A549 (cell line): ENCODE data around the gene LTB. TPM values are rescaled to one million over a fixed set of nuclear protein-coding genes. Genes with fewer than 3 reads are reported as not detected.

Source experiments
- ATAC-seq, 2 experiments: fragments of 200-7000 bp in 1 of 2; fragments of >200 bp in 1 of 2; cut with Nextera tagmentation in 1 of 2; cut with Tn5 transposase in 1 of 2; 3 replicates each; pipeline versions ENCODE4 v1.8.0 to v1.9.1; 2018 to 2020; ENCODE audit warnings: mild to moderate bottlenecking in 1 of 2, moderate library complexity in 1 of 2
- CTCF ChIA-PET: fragments of 300-600 bp; sonication (Branson Sonifier 250); formaldehyde crosslinking; extraction: SDS; loops from one replicate; lab custom pipeline; 2021; ENCODE audit warnings: antibody characterized with exemption, inconsistent platforms; lab: Yijun Ruan, JAX
- POLR2A ChIA-PET: fragments of 350-600 bp; formaldehyde crosslinking; extraction: SDS; loops from one replicate; lab custom pipeline; 2021; ENCODE audit warnings: antibody characterized with exemption, inconsistent platforms; lab: Yijun Ruan, JAX
- DNase-seq, 2 experiments: peaks; one replicate each; pipeline versions ENCODE4 v3.0.0 to v3.0.0-alpha.2; 2011 to 2016; ENCODE audit warnings: low read depth in 1 of 2, low spot score in 1 of 2
- FAIRE-seq: peaks from 2 replicates; lab custom pipeline; 2011; peaks lifted over from hg19 to GRCh38; lab: Jason Lieb, UNC
- H3K27ac ChIP-seq, 2 experiments: fragments of >200 bp; sonication (Bioruptor Twin); formaldehyde crosslinking; 3 replicates each; pipeline ENCODE4 v1.5.1; 2016 to 2017
- H3K4me1 ChIP-seq: fragments of >200 bp; sonication (Bioruptor Twin); formaldehyde crosslinking; 3 replicates; pipeline ENCODE4 v1.6.1; 2016
- H3K4me2 ChIP-seq: fragments of >200 bp; sonication (Bioruptor Twin); formaldehyde crosslinking; 3 replicates; pipeline ENCODE4 v1.6.1; 2016
- H3K4me3 ChIP-seq: fragments of >200 bp; sonication (Bioruptor Twin); formaldehyde crosslinking; 3 replicates; pipeline ENCODE4 v1.5.1; 2016
- H3K9me3 ChIP-seq: fragments of >200 bp; sonication (Bioruptor Twin); formaldehyde crosslinking; 3 replicates; pipeline ENCODE4 v1.6.1; 2016
- ATOH8 ChIP-seq: fragments of 250-450 bp; sonication (Bioruptor Pico); IDR thresholded peaks from 2 replicates; pipeline ENCODE4 v1.5.0; 2020; ENCODE audit warnings: low read depth, mild to moderate bottlenecking, moderate library complexity
- CEBPB ChIP-seq, 2 experiments: fragments of >200 bp in 1 of 2; sonication (Bioruptor Twin) in 1 of 2; formaldehyde crosslinking in 1 of 2; IDR thresholded peaks; 2 replicates each; pipeline ENCODE4 v1.6.1; 2012 to 2016
- CHD2 ChIP-seq: fragments of 150-350 bp; IDR thresholded peaks from 2 replicates; pipeline ENCODE4 v1.6.1; 2014; ENCODE audit warnings: low read length; ENCODE audit not compliant: partially characterized antibody
- E2F6 ChIP-seq: IDR thresholded peaks from 2 replicates; pipeline ENCODE4 v1.6.1; 2012; ENCODE audit warnings: low read depth, borderline replicate concordance
- EHMT2 ChIP-seq: fragments of 200-600 bp; sonication (generic); IDR thresholded peaks from 2 replicates; pipeline ENCODE4 v1.6.1; 2016; ENCODE audit warnings: antibody characterized with exemption, low read depth, mild to moderate bottlenecking, moderate library complexity
- GATA3 ChIP-seq: IDR thresholded peaks from 2 replicates; pipeline ENCODE4 v1.6.1; 2012; ENCODE audit warnings: borderline replicate concordance
- HES2 ChIP-seq: fragments of >200 bp; sonication (Bioruptor Twin); formaldehyde crosslinking; IDR thresholded peaks from 2 replicates; pipeline ENCODE4 v1.6.1; 2016
- HEYL ChIP-seq: fragments of 250-450 bp; sonication (Bioruptor Pico); IDR thresholded peaks from 2 replicates; pipeline ENCODE4 v1.8.0; 2021; ENCODE audit warnings: mild to moderate bottlenecking, moderate library complexity
- KDM5A ChIP-seq: fragments of 200-600 bp; sonication (generic); IDR thresholded peaks from 2 replicates; pipeline ENCODE4 v1.6.1; 2016; ENCODE audit warnings: antibody characterized with exemption, mild to moderate bottlenecking
- MAZ ChIP-seq: fragments of 150-350 bp; IDR thresholded peaks from 2 replicates; pipeline ENCODE4 v1.6.1; 2014; ENCODE audit warnings: antibody characterized with exemption, low read depth, low read length, borderline replicate concordance
- MYC ChIP-seq: IDR thresholded peaks from 2 replicates; pipeline ENCODE4 v1.6.1; 2012; ENCODE audit warnings: mild to moderate bottlenecking, inconsistent platforms, low read length, improper control_type of control experiment, borderline replicate concordance
- NR3C1 ChIP-seq: fragments of >200 bp; sonication (Bioruptor Twin); formaldehyde crosslinking; IDR thresholded peaks from 3 replicates; pipeline ENCODE4 v1.6.1; 2017
- RARB ChIP-seq: fragments of 250-450 bp; sonication (Bioruptor Pico); IDR thresholded peaks from 2 replicates; pipeline ENCODE4 v1.8.0; 2021; ENCODE audit warnings: mild to moderate bottlenecking, moderate library complexity
- REST ChIP-seq: fragments of 200-600 bp; sonication (generic); IDR thresholded peaks from 2 replicates; pipeline ENCODE4 v1.6.1; 2016; ENCODE audit warnings: antibody characterized with exemption, mild to moderate bottlenecking, moderate library complexity
- RFX5 ChIP-seq: fragments of 450-650 bp; IDR thresholded peaks from 2 replicates; pipeline ENCODE4 v1.7.1; 2014; ENCODE audit warnings: antibody characterized with exemption, mild to moderate bottlenecking, moderate library complexity
- SMC3 ChIP-seq: fragments of >200 bp; sonication (Bioruptor Twin); formaldehyde crosslinking; IDR thresholded peaks from 3 replicates; pipeline ENCODE4 v1.6.1; 2018; ENCODE audit warnings: inconsistent platforms
- TP53 ChIP-seq: fragments of 250-450 bp; sonication (Bioruptor Pico); IDR thresholded peaks from 2 replicates; pipeline ENCODE4 v1.5.0; 2021; ENCODE audit warnings: mild to moderate bottlenecking, moderate library complexity
- WGBS: methylation state at CpG from one replicate; pipeline ENCODE4 v1.1.6; 2017; ENCODE audit errors: missing lambda C conversion rate; 5-methylcytosine and 5-hydroxymethylcytosine counted together
- polyA plus RNA-seq, 4 experiments: library from polyadenylated mRNA; depleted of rRNA in 3 of 4; stranded (reverse); fragments of >200 nt; fragmentation: RNase III in 1 of 4; extraction: RNeasy Plus Mini Kit Qiagen cat#74134 plus additional on column Dnase treatment in 1 of 4; gene quantifications; 2 replicates in 3 of 4; 3 replicates in 1 of 4; pipeline ENCODE4 v1.2.3, GENCODE V29; 2011 to 2017

LTB gene
- polyA plus RNA-seq, 2 of the 4 experiments (the other 2 are of a cell fraction) = 0.14 to 0.26 TPM

GRCh38 chr6:31540640-31541039, 41.6 kb downstream of the LTB start:
- DNase-seq (no peak), ATAC-seq (no peak), FAIRE-seq (no peak)
- Histone ChIP-seq H3K4me2 (peak overlapping the region; percentile 97), H3K9me3 (no peaks in the 10 kb centered on the region)
- CTCF ChIA-PET = interaction anchor here (1.0 to 15.7 kb wide), 5 partner anchors 9 to 57 kb away, joined by 3 to 331 read pairs (median 6); partner anchors contain the start of genes MICB and NCR3
- WGBS = 9% methylated on average over 4 of the region's 4 CpGs
- no peak for TF ChIP-seq SMC3
- no peak for TF ChIP-seq RARB (CRISPR knock-in tag)
- TF ChIP-seq CHD2 = no peak
- TF ChIP-seq CEBPB (IDR thresholded peaks at IDR 0.05) = no peak
- no peak for TF ChIP-seq GATA3
- TF ChIP-seq MYC = no peak
- no peak for TF ChIP-seq E2F6
- no peak for TF ChIP-seq HES2
- TF ChIP-seq KDM5A = no peak
- no peak for TF ChIP-seq ATOH8 (CRISPR knock-in tag)
- no peak for TF ChIP-seq HEYL (CRISPR knock-in tag)
- no peak for TF ChIP-seq RFX5
- TF ChIP-seq, all 56 proteins: peak for 0
- Histone ChIP-seq H3K4me3 (peak overlapping the region; percentile 81), H3K4me1 (peaks cover 28% of the 10 kb centered on the region), H3K27ac (peak overlapping the region; percentile 94 to 96)
- POLR2A ChIA-PET = interaction anchor here (0.5 to 1.7 kb wide), 4 partner anchors 9 to 112 kb away, joined by 5 to 8 read pairs (median 7); partner anchors contain the start of gene BAG6

- H3K4me3 ChIP-seq = no peak overlapping the region; the same call in 2 of the 3 replicates
- no peak for TF ChIP-seq RARB (CRISPR knock-in tag)
- TF ChIP-seq NR3C1 = no peak
- no peak for TF ChIP-seq TP53 (CRISPR knock-in tag)
- no peak for TF ChIP-seq EHMT2
- no peak for TF ChIP-seq MAZ
- no peak for TF ChIP-seq REST
- no peak for TF ChIP-seq E2F6
- peaks cover 28% of the 10 kb centered on the region for H3K4me1 ChIP-seq
- no peaks in the 10 kb centered on the region for H3K9me3 ChIP-seq
- H3K27ac ChIP-seq = no peak overlapping the region
- DNase-seq (no peak), FAIRE-seq (no peak), ATAC-seq (no peak)
- ChIA-PET CTCF (interaction anchor here (1.1 to 1.5 kb wide), 2 partner anchors 14 to 59 kb away, joined by 4 to 5 read pairs; no protein-coding TSS in a partner anchor), POLR2A (no interaction called here)
- WGBS = 79% methylated on average over 6 of the region's 6 CpGs
- peak overlapping the region; percentile 97 for H3K4me2 ChIP-seq
Measured at GRCh38 chr6:31538805-31539400, 43.3 kb downstream of the LTB start.
